ENCODE data around the gene ITPKB. TPM values are rescaled to one million over a fixed set of nuclear protein-coding genes. Genes with fewer than 3 reads are reported as not detected.

Gene ITPKB
- total RNA-seq, 1 experiment from 2014 or later: 2.3 TPM

- no peak for DNase-seq (ENCODE audit: low read depth)
Observed at GRCh38 chr1:226638608-226639007, 100.5 kb downstream of the ITPKB start.

- no peak for DNase-seq (ENCODE audit: low read depth)
Observed at GRCh38 chr1:226638001-226638601, 101.0 kb downstream of the ITPKB start.

DNA sequence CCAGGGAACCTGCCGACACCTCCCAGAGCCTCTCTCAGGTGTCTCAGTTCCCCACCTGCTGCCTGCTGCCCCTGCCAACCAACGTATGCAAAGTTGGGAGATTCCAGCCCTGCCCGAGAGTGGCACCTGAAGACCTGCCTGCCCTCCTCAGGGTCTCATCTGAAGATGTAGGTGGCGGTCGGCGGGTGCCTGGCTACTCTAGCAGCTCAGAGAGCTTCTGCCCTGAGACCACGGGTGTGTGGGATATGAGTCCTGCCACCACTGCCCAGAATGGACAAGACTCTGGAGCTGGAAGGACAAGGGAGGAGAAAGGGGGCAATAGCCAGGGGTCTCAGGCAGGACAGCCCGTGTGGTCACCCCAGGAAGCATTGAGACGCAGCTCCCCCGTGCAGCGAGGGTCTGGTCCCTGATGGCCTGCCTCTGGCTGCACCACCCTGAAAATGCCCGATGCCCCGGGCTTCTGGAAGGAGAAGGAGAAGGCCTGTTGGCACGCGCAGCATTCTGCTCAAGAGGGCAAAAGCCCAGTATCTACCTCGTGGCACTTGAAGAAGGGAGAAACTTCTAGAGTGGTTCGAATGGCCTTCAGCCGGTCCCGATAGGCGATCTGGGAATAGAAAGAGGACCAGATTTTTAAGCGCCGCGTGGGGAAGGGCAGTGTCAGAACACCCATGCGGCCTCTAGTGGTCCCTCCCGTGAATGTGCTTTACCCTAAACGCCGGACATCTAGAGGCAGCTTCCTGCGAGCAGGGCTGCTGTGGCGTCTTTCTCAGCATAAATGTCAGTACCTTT, 101.7 kb downstream of the ITPKB start:
- no peak for DNase-seq (ENCODE audit: low read depth)

- no peak for DNase-seq (ENCODE audit: low read depth)
Observed at GRCh38 chr1:226636847-226637096, 102.3 kb downstream of the ITPKB start.

DNA sequence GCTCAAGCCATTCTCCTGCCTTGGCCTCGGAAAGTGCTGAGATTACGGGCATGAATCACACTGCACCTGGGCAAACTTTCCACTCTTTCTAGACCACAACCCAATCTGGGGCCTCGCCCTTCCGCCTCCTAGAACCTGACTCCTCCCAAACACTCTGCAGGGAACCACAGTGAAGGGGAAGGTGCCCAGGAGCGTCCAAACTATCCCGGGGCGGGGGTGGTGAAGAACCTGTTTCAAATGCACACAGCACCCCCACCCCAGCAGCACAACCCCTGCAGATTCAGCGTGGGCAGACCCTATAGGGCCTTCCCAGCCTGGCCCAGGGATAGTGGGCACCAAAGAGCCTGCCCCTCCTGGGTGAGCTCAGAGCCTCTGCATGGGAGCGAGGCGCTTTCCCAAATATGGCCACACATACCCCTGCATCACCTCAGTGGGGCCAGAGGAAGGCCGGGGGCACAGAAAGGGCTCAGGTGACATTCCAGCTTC, 103.6 kb downstream of the ITPKB start:
- DNase-seq (ENCODE audit: low read depth): peak; percentile 27

GRCh38 chr1:226634611-226635246, 104.4 kb downstream of the ITPKB start:
- DNase-seq (ENCODE audit: low read depth): no peak

- DNase-seq (ENCODE audit: low read depth): peak; percentile 75
Observed at GRCh38 chr1:226634166-226634588, 104.9 kb downstream of the ITPKB start.

DNA sequence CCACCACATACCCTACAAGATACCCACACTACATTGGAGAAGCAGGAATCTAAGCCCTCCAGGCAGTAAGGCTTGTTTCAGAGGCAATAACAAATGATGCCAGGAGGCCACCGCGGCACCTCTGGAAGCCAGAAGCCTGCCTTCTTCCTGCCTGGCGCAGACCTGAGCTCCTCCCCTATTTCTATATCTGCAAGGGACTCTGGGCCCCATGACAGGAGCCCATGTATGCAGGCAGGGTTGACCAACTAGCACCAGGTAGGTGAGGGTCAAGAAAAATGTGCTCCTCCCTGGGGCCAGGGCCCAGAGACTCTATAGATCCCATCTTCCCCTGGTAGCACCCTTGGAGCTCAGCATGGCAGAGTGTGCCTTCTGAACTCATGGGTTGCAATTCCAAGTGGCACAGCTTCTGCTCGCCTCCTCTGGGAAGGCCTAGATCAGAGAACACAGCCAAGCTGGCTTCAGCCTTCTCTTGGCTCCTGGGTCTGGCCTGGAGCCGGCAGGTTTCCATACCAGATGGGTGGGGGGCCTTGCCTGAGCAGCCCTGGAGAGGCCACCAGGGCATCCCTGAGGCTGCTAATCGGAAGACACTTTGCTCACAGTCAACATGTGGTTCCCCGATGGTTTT, 105.4 kb downstream of the ITPKB start:
- no peak for DNase-seq (ENCODE audit: low read depth)

GRCh38 chr1:226632922-226633351, 106.1 kb downstream of the ITPKB start:
- no peak for DNase-seq (ENCODE audit: low read depth)

DNA sequence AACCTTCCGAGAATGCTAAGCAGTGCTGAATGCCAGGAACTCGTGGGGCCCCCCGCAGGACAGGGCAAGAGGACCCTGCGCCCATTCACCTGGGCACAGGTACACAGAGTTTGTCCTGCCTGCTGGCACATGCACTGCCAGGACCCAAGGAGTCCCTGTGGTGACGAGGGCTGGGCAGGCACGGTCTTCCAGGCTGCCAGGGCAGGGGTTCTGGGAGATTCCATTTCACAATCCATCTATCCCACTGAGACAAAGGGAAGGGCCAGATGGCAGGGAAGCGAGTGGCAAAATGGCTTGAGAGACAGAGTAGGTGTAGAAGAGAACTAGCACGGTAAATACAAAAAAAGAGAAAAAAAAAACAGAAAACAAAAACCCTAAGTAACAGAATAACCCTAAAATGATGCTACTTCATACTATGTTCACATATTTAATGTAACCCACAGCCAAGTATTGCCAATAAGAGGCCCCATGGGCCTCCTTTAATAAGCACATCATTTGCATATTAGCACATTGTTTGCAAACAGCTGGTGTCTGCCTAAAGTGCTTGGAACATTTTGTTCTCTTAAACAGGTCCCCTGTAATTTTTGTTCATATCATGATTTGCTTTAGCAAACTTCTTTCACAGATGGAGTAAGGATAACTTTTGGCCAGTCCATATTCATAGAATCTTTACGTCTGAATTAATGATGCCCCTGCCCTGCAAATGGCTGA, 106.8 kb downstream of the ITPKB start:
- no peak for DNase-seq (ENCODE audit: low read depth)

DNA sequence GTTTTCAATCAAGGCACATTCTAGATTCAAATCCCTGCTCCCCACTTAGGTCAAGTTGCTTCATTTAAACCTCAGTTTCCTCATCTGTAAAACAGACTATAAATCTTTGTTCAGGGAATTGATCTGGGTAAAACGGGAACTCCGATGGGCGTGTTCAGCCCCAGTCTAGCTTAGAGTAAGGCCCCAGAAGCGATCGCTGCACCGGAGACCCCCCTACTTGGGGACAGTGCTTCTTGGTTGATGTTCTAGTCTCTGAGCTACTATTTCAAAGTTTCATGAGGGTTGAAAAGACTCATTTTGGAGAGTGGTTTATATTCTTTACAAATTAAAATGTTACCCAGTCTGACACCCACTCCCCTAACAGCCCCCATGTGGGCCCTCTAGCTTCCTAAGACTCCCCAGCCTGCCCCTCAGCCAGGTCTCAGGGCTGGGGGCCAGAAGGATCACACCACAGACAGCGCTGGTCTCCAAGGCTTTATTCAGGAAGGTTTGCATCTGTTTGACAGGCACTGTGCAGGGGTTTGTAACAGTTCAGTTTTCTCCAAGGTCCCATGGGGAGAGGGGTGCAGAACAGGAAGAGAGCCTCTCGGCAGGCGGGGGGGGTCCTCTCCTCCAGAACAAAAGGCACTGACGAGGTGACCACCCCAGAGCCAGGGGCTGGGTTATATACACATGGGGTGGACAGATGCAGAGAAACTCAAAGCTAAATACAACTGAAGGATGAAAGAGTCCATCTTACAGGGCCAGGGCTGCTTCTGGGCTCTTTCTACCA, 107.7 kb downstream of the ITPKB start:
- no peak for DNase-seq (ENCODE audit: low read depth)

DNA sequence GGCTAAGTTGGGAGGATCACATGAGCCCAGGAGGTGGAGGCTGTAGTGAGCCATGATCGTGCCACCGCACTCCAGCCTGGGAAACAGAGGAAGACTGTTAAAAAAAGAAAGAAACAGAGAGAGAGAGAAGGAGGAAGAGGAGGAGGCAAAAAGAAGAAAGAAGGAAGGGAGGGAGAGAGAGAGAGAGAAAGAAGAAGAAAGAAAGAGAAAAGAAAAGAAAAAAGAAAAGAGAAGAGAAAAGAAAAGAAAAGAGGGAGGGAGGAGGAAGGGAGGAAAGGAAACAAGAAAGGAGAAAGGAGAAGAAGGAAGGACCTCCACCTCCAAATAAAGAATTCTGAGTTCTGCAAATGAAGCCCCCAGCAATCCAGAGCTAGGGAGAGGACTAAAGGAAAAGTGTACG, 108.5 kb downstream of the ITPKB start:
- DNase-seq (ENCODE audit: low read depth): no peak

- no peak for DNase-seq (ENCODE audit: low read depth)
Observed at GRCh38 chr1:226629896-226630550, 109.1 kb downstream of the ITPKB start.

DNA sequence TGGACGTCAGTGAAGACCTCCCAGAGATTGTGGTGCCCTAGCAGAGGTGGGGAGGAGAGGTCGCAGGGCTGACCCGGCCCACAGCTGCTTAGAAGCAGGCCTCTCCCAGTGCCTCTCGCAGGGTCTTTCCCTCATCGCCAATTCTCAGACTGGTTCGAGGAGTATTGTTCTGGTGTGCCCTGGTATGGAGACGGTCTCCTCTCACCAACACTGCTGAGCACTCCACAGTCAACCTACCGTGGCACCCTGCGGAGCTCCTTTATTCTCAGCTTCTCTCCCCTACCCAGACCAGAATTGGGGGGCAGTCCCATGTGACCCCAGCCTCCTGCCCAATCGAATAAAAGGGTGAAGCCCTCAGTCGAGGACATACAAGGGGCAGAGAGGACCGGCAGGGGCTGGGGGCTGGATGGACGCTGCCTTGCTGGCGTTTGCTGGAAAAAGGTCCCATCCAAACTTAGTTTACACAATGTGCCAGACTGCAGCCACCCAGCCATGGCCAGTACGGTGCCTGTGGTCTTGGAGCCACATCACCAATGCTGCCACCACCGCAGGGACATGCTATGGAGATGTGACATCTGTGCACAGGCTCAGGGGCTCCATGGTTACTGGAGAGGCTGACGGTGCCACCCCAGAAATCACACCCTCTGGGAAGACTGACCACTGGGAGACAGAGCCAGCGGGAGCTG, 109.7 kb downstream of the ITPKB start:
- DNase-seq (ENCODE audit: low read depth): no peak

DNA sequence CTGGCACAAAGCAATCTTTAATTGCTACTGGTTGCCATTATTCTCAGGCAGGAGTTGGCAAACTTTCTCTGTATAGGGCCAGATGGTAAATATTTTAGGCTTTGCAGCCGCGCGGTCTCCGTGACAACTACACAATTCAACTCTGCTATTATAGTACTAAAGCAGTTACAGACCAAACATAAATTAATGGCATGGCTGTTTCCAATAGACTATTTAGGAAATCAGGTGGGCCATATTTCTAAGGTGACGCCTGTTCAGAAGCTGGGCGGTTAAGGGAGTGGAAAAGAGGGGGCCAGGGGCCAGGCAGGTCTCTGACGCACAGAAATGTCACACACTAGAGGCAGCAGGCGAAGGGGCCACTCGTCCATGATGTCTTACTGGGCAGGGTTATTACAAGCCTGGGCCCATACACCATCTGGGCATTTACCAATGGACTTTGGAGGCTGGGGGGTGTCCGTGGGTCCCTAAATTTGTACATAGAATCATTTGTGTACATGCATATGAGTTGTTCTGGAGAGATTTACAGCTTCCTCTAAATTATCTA, 110.4 kb downstream of the ITPKB start:
- no peak for DNase-seq (ENCODE audit: low read depth)

DNA sequence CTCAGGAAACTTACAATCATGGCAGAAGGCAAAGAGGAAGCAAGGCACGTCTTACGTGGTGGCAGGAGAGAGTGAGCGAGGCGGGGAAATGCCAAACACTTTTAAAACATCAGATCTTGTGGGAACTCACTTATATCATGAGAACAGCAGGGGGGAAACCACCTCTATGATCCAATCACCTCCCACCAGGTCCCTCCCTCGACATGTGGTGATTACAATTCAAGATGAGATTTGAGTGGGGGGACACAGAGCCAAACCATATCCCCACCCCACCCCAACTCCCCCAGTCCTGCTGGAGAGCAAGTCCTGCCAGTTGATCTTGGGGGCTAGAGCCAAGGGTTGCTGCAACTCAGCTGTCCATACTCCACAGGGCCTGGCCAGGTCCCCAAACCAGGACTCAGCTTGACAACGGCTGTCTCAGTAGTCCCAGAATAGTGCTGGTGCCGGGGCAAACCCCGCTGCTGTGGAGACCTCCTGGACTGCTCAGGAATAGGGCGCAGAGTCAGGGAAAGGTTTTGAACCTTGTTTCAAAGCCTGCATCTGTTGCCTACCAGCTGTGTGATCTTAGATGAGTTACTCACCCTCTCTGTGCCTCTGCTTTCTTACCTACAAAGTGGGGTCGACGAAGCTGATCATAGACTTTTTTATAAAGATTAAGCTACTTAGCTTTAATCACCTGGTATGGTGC, 111.0 kb downstream of the ITPKB start:
- DNase-seq (ENCODE audit: low read depth): no peak

GRCh38 chr1:226627050-226627755, 111.9 kb downstream of the ITPKB start:
- DNase-seq (ENCODE audit: low read depth): no peak

- DNase-seq (ENCODE audit: low read depth): peak; percentile 72
Observed at GRCh38 chr1:226626577-226626956, 112.5 kb downstream of the ITPKB start.
